OCI-LY1 (cell line): ENCODE data around the gene PPP2R2C.

ENCODE experiments used
- CTCF ChIP-seq: fragments of 200-600 bp; sonication (generic), shearing (Covaris generic); IDR thresholded peaks from 2 replicates; pipeline ENCODE4 v1.5.1; 2017; ENCODE audit warnings: mild to moderate bottlenecking, antibody characterized with exemption, low read length, moderate library complexity, mixed read lengths
- EZH2 ChIP-seq: fragments of 200-600 bp; sonication (generic), shearing (Covaris generic); IDR thresholded peaks from 2 replicates; pipeline ENCODE4 v1.8.0; 2017; ENCODE audit warnings: borderline replicate concordance, mixed run types, mild to moderate bottlenecking, antibody characterized with exemption, low read length, moderate library complexity, mixed read lengths

DNA sequence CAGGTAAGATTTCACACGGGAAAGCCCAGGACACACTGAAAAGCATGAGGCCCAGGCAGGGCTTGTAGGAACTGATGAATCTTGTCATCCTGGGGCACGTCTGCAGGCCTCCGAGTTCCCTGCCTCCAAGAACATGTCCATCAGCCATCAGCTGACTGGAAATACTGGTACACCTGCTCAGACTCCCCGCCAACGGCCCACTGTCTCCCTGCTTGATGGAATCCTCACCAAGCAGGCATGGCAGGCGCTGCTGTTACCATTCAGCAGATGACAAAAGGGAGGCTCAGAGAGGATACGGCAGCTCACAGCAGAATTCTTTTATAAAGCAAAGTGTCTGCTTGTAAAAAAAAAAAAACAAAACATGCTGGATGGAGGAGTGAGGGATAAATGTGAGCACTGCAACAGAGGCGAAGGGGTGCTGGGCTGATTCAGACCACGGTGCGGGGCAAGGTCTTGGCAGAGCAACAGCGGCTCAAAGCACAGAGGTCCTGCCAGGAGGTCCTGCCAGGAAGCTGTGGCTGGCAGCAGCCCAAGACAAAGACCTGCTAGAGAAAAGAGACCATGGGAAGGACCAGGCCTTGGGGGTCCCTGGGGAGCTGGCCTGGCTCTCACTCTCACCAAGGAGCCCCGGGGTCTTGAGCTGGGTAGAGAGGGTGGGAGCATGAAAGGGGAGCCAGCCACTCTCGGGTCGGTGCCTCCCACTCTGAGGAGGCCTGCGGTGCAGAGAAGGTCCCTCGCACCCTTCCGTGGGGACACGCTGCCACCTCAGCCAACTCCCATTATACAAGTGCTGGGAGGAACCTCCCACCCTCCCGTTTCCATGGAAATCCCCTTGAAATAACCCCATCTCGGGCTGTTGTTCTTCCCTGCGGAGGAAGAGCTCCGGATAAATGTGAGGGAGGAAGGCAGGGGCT, 25.6 kb downstream of the PPP2R2C start:
- TF ChIP-seq CTCF, result no peak
- no peak for TF ChIP-seq EZH2
